ENCODE measurements around the gene ADD3. TPM values are rescaled to one million over a fixed set of nuclear protein-coding genes. Genes with fewer than 3 reads are reported as not detected.

ADD3 gene
- polyA plus RNA-seq, 3 donors: 94.8 to 126 (median 111) TPM

DNA sequence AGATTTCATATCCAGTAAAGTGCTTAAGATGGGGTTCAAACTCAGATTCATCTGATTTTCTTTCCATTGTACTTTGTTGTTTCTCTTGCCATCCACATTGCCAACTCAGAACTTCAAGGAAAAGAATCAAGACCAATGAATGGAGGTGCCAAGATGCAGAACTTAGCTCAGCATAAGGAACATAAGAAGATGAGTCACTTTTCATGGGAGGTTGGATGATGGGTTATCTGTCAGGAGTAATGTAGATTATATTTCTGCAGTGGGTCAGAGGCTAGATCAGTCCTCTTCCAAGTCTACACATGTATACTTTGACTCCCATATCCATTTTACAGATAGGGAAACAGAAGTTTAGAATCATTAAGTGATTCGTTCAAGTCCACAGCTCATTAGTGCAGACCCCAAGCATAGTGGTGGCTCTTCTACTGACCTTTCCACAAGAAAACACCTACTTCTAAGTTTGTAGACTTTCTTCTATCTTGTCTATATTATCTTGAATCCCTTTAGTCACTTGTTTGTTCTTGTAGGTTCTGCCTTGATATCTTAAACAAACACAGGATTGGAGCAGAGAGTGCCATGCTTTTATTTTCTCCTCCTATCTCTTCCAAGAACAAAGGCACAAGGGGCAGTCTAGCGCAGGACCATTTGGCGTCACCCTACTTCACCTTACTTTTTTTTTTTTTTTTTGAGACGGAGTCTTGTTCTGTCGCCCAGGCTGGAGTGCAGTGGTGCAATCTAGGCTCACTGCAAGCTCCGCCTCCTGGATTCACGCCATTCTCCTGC, 14.0 kb upstream of the ADD3 start:
- intact Hi-C loops (cut with micrococcal nuclease): no loop called here
- no peaks in the 10 kb centered on the region for H4K20me1 ChIP-seq (ENCODE audit: insufficient read depth, low read length)
- no peak overlapping the region for H3K4me3 ChIP-seq (replicated peaks in 1 of 3; ENCODE audit: low read depth in 2 of 3, low read length in 3 of 3)
- H3K79me2 ChIP-seq (ENCODE audit: insufficient read depth, low read length): no peaks in the 10 kb centered on the region
- Mint-ChIP-seq H3K36me3 (peaks cover 0 to 2% of the 10 kb centered on the region in 2 donors), H3K9me3 (no peaks in the 10 kb centered on the region), H3K27ac (no peak overlapping the region), H3K4me1 (peaks cover 25% of the 10 kb centered on the region), H3K27me3 (ENCODE audit: low read depth in 3 of 3) (no peaks in the 10 kb centered on the region), H3K4me3 (no peak overlapping the region)
- no peak overlapping the region for H2AFZ ChIP-seq (ENCODE audit: insufficient read depth, low read depth, low read length, poor library complexity, severe bottlenecking)
- WGBS (ENCODE audit: insufficient coverage): 92% methylated on average over 3 of the region's 7 CpGs
- H3K9ac ChIP-seq (ENCODE audit: insufficient read depth, low read length, poor library complexity, severe bottlenecking): no peak overlapping the region
- TF ChIP-seq CTCF (IDR thresholded peaks at IDR 0.05): no peak
- H3K9me3 ChIP-seq (replicated peaks in 1 of 2; ENCODE audit: control insufficient read depth in 1 of 2, insufficient read depth in 1 of 2, low read length in 2 of 2): no peaks in the 10 kb centered on the region
- H3K27ac ChIP-seq (ENCODE audit: low read depth in 1 of 2, low read length in 2 of 2): no peak overlapping the region
- no peaks in the 10 kb centered on the region for H3K36me3 ChIP-seq (replicated peaks in 1 of 2; ENCODE audit: control insufficient read depth in 1 of 2, insufficient read depth in 2 of 2, low read length in 2 of 2)
- H3K4me1 ChIP-seq (ENCODE audit: control insufficient read depth in 1 of 2, insufficient read depth in 2 of 2, low read length in 2 of 2): peaks cover 13 to 22% of the 10 kb centered on the region in 2 donors
- no peaks in the 10 kb centered on the region for H3K27me3 ChIP-seq (ENCODE audit: control insufficient read depth in 2 of 2, insufficient read depth in 2 of 2, low read length in 2 of 2)
- H3K4me2 ChIP-seq (replicated peaks; ENCODE audit: extremely low read depth, low read length, poor library complexity, severe bottlenecking): no peak overlapping the region
- no peak for DNase-seq

DNA sequence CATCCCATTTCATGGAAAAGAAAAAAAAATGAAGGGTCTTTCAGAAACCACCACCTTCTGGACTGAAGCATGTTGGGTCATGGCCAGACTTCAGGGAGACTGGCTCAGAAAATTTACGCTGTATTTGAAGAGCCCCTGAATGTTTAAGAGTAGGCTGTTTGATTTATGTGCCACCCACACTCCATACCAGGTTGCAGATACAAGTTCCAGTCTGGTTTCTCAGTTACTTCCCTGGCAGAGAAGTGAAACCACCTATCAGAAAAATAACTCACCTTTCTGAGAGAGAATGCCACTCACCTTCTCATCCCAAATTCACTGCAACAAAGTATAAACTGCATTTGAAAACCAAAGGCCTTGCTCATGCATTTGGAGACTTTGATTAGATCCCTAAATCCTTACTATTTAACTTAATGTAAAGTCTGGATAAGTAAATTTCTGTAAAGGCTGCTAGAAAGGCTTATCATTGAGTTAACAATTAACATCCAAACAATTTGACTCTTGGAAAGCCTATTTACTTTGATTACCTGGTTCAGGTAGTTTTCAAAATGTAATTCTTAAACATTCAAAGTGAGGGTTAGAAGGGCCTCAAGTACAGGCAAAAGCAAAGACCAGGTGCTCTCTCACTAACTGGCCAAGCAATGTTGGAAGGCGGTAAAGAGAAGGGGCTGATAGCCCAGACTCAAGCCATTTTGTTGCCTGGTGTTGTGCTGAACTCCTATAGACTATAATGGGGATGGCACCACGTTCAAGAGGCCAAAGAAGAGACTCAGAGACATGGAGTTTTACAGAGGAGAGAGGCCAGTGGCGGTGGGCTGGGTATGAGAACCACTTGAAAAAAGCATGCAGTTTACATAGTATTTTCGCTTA, 12.8 kb upstream of the ADD3 start:
- Histone ChIP-seq H2AFZ (ENCODE audit: insufficient read depth, low read depth, low read length, poor library complexity, severe bottlenecking) (no peak overlapping the region), H3K36me3 (replicated peaks in 1 of 2; ENCODE audit: control insufficient read depth in 1 of 2, insufficient read depth in 2 of 2, low read length in 2 of 2) (no peaks in the 10 kb centered on the region), H3K4me2 (replicated peaks; ENCODE audit: extremely low read depth, low read length, poor library complexity, severe bottlenecking) (no peak overlapping the region), H3K4me3 (replicated peaks in 1 of 3; ENCODE audit: low read depth in 2 of 3, low read length in 3 of 3) (no peak overlapping the region), H3K9me3 (replicated peaks in 1 of 2; ENCODE audit: control insufficient read depth in 1 of 2, insufficient read depth in 1 of 2, low read length in 2 of 2) (no peaks in the 10 kb centered on the region), H4K20me1 (ENCODE audit: insufficient read depth, low read length) (no peaks in the 10 kb centered on the region), H3K27ac (ENCODE audit: low read depth in 1 of 2, low read length in 2 of 2) (no peak overlapping the region), H3K9ac (ENCODE audit: insufficient read depth, low read length, poor library complexity, severe bottlenecking) (no peak overlapping the region), H3K79me2 (ENCODE audit: insufficient read depth, low read length) (no peaks in the 10 kb centered on the region), H3K27me3 (ENCODE audit: control insufficient read depth in 2 of 2, insufficient read depth in 2 of 2, low read length in 2 of 2) (no peaks in the 10 kb centered on the region), H3K4me1 (ENCODE audit: control insufficient read depth in 1 of 2, insufficient read depth in 2 of 2, low read length in 2 of 2) (peaks cover 13 to 22% of the 10 kb centered on the region in 2 donors)
- Mint-ChIP-seq H3K27me3 (ENCODE audit: low read depth in 3 of 3) (no peaks in the 10 kb centered on the region), H3K4me3 (no peak overlapping the region), H3K36me3 (peaks cover 0 to 2% of the 10 kb centered on the region in 2 donors), H3K9me3 (no peaks in the 10 kb centered on the region), H3K27ac (no peak overlapping the region), H3K4me1 (peaks cover 25% of the 10 kb centered on the region)
- TF ChIP-seq CTCF (IDR thresholded peaks at IDR 0.05): no peak
- WGBS (ENCODE audit: insufficient coverage): 100% methylated on average over 2 of the region's 5 CpGs
- DNase-seq: no peak
- intact Hi-C loops (cut with micrococcal nuclease): no loop called here

All from CD14-positive monocyte (primary cell).